OCI-LY3 (cell line): Measurements from ENCODE around the gene ZNF185.

Source experiments
- CTCF ChIP-seq: fragments of 200-600, 300-600 bp; sonication (generic); IDR thresholded peaks from 2 replicates; pipeline ENCODE4 v1.5.1; 2014; ENCODE audit warnings: antibody characterized with exemption, low read length, low read depth
- EZH2phosphoT487 ChIP-seq: fragments of 200-600 bp; shearing (Covaris generic); IDR thresholded peaks from 2 replicates; pipeline ENCODE4 v1.6.1; 2018; ENCODE audit warnings: antibody characterized with exemption, mixed run types, low read depth

GRCh38 chrX:152866386-152866785 is 31.5 kb upstream of the ZNF185 start:
- TF ChIP-seq CTCF: no peak
- TF ChIP-seq EZH2phosphoT487: no peak
